GM19452 (cell line): ENCODE measurements around the gene GALNT12.

Experiments used
- ATAC-seq: cut with Tn5 transposase; IDR thresholded peaks from one replicate; pipeline ENCODE4 v1.9.1; 2021; ENCODE audit not compliant: unreplicated experiment

Gene GALNT12

GRCh38 chr9:98801561-98801960 is 5.9 kb upstream of the GALNT12 start:
- ATAC-seq, result no peak

- no peak for ATAC-seq
Observed at GRCh38 chr9:98801969-98802371, 5.5 kb upstream of the GALNT12 start.

- no peak for ATAC-seq
Observed at GRCh38 chr9:98804083-98804482, 3.4 kb upstream of the GALNT12 start.

GRCh38 chr9:98805506-98806272 is 1.8 kb upstream of the GALNT12 start:
- ATAC-seq, result no peak

- ATAC-seq, result no peak
Observed at GRCh38 chr9:98806394-98807035, 955 bp upstream of the GALNT12 start.

GRCh38 chr9:98807814-98808195 is 335 bp downstream of the GALNT12 start:
- no peak for ATAC-seq

- no peak for ATAC-seq
Observed at GRCh38 chr9:98808411-98808815, 943 bp downstream of the GALNT12 start.

- no peak for ATAC-seq
Observed at GRCh38 chr9:98808875-98809274, 1.4 kb downstream of the GALNT12 start.

- ATAC-seq, result no peak
Observed at GRCh38 chr9:98809311-98810101, 2.0 kb downstream of the GALNT12 start.

- ATAC-seq, result no peak
Observed at GRCh38 chr9:98810102-98810842, 2.8 kb downstream of the GALNT12 start.

- ATAC-seq, result no peak
Observed at GRCh38 chr9:98811051-98811650, 3.7 kb downstream of the GALNT12 start.

GRCh38 chr9:98815391-98815951 is 8.0 kb downstream of the GALNT12 start:
- no peak for ATAC-seq

- ATAC-seq, result no peak
Observed at GRCh38 chr9:98818764-98819163, 11.3 kb downstream of the GALNT12 start.

- ATAC-seq, result no peak
Observed at GRCh38 chr9:98819231-98819630, 11.8 kb downstream of the GALNT12 start.

- ATAC-seq, result no peak
Observed at GRCh38 chr9:98821831-98822230, 14.4 kb downstream of the GALNT12 start.

GRCh38 chr9:98822661-98823060 is 15.2 kb downstream of the GALNT12 start:
- ATAC-seq, result no peak

GRCh38 chr9:98823666-98824334 is 16.3 kb downstream of the GALNT12 start:
- ATAC-seq, result no peak

- no peak for ATAC-seq
Observed at GRCh38 chr9:98825414-98825813, 17.9 kb downstream of the GALNT12 start.

GRCh38 chr9:98826716-98827115 is 19.2 kb downstream of the GALNT12 start:
- ATAC-seq, result no peak

- no peak for ATAC-seq
Observed at GRCh38 chr9:98829766-98830165, 22.3 kb downstream of the GALNT12 start.
